ENCODE data around the gene DEPP1.

Gene DEPP1

GRCh38 chr10:45000752-45001380, 22.3 kb upstream of the DEPP1 start, which contains the start of gene ZNF22:
Gene ZNF22, plus strand, starts transcription at chr10:45000923. Its CDS starts 2,446 bp downstream, at chr10:45003369.
- H3K27ac ChIP-seq (ENCODE audit: low read depth, low read length) = peak within 1 kb of the TSS; percentile 48
- H3K79me2 ChIP-seq (ENCODE audit: insufficient read depth, low read length) = peaks cover 22% of the 10 kb centered on the region
- no peaks in the 10 kb centered on the region for H3K27me3 ChIP-seq (ENCODE audit: low read length)
- H3F3A ChIP-seq (ENCODE audit: insufficient read depth) = 0 out of 2 replicates have a peak, but pooled peaks cover 3% of the 10 kb centered on the region
- peak within 1 kb of the TSS; percentile 60 for H3K9ac ChIP-seq (ENCODE audit: low read length)
- H3K4me2 ChIP-seq (ENCODE audit: low read depth, low read length, poor library complexity, severe bottlenecking) = peak within 1 kb of the TSS; percentile 69
- H3K4me3 ChIP-seq (ENCODE audit: insufficient read depth, low read length, poor library complexity, severe bottlenecking) = peak within 1 kb of the TSS; percentile 71
- H3K9me3 ChIP-seq (ENCODE audit: insufficient read depth, low read length) = no peaks in the 10 kb centered on the region
- H2AFZ ChIP-seq (ENCODE audit: low read depth, low read length, severe bottlenecking) = peak within 1 kb of the TSS; percentile 94
- H3K9me2 ChIP-seq (replicated peaks; ENCODE audit: insufficient read depth, low read length) = no peaks in the 10 kb centered on the region
- no peak for TF ChIP-seq CTCF (IDR thresholded peaks at IDR 0.05; ENCODE audit: insufficient read depth, low read length, poor library complexity, severe bottlenecking)
- no peak for TF ChIP-seq EZH2phosphoT487 (conservative IDR thresholded peaks at IDR 0.05; ENCODE audit: low read length)
- H4K20me1 ChIP-seq (ENCODE audit: low read depth, low read length) = peaks cover 19% of the 10 kb centered on the region
- H3K36me3 ChIP-seq (ENCODE audit: low read length) = peaks cover 17% of the 10 kb centered on the region; the same call in 1 of the 2 replicates

- Histone ChIP-seq H2AFZ (ENCODE audit: low read depth, low read length, severe bottlenecking) (peak overlapping the region; percentile 94), H3K36me3 (ENCODE audit: low read length) (peaks cover 17% of the 10 kb centered on the region; the same call in 1 of the 2 replicates), H3K4me3 (ENCODE audit: insufficient read depth, low read length, poor library complexity, severe bottlenecking) (peak overlapping the region; percentile 71), H3K27ac (ENCODE audit: low read depth, low read length) (0 out of 2 replicates have a peak overlapping the region, but pooled peaks have one; percentile 48), H3K9me2 (replicated peaks; ENCODE audit: insufficient read depth, low read length) (no peaks in the 10 kb centered on the region), H3K9me3 (ENCODE audit: insufficient read depth, low read length) (no peaks in the 10 kb centered on the region), H3K27me3 (ENCODE audit: low read length) (no peaks in the 10 kb centered on the region), H4K20me1 (ENCODE audit: low read depth, low read length) (peaks cover 19% of the 10 kb centered on the region), H3K4me2 (ENCODE audit: low read depth, low read length, poor library complexity, severe bottlenecking) (peak overlapping the region; percentile 69), H3F3A (ENCODE audit: insufficient read depth) (0 out of 2 replicates have a peak, but pooled peaks cover 3% of the 10 kb centered on the region), H3K9ac (ENCODE audit: low read length) (peak overlapping the region; percentile 60), H3K79me2 (ENCODE audit: insufficient read depth, low read length) (peaks cover 22% of the 10 kb centered on the region)
- TF ChIP-seq CTCF (IDR thresholded peaks at IDR 0.05; ENCODE audit: insufficient read depth, low read length, poor library complexity, severe bottlenecking) = no peak
- no peak for TF ChIP-seq EZH2phosphoT487 (conservative IDR thresholded peaks at IDR 0.05; ENCODE audit: low read length)
Observed at GRCh38 chr10:45000138-45000751, 21.6 kb upstream of the DEPP1 start.

GRCh38 chr10:44998146-44998631, 19.6 kb upstream of the DEPP1 start:
- H3K36me3 ChIP-seq (ENCODE audit: low read length) = 0 out of 2 replicates have a peak, but pooled peaks cover under 1% of the 10 kb centered on the region
- H3K4me3 ChIP-seq (ENCODE audit: insufficient read depth, low read length, poor library complexity, severe bottlenecking) = no peak overlapping the region
- no peak overlapping the region for H2AFZ ChIP-seq (ENCODE audit: low read depth, low read length, severe bottlenecking)
- H3K27ac ChIP-seq (ENCODE audit: low read depth, low read length) = no peak overlapping the region
- H4K20me1 ChIP-seq (ENCODE audit: low read depth, low read length) = peaks cover 12% of the 10 kb centered on the region
- H3K4me2 ChIP-seq (ENCODE audit: low read depth, low read length, poor library complexity, severe bottlenecking) = no peak overlapping the region
- TF ChIP-seq CTCF (IDR thresholded peaks at IDR 0.05; ENCODE audit: insufficient read depth, low read length, poor library complexity, severe bottlenecking) = no peak
- no peak for TF ChIP-seq EZH2phosphoT487 (conservative IDR thresholded peaks at IDR 0.05; ENCODE audit: low read length)
- 0 out of 2 replicates have a peak, but pooled peaks cover 3% of the 10 kb centered on the region for H3F3A ChIP-seq (ENCODE audit: insufficient read depth)
- no peak overlapping the region for H3K9ac ChIP-seq (ENCODE audit: low read length)
- no peaks in the 10 kb centered on the region for H3K9me3 ChIP-seq (ENCODE audit: insufficient read depth, low read length)
- no peaks in the 10 kb centered on the region for H3K9me2 ChIP-seq (replicated peaks; ENCODE audit: insufficient read depth, low read length)
- H3K79me2 ChIP-seq (ENCODE audit: insufficient read depth, low read length) = peaks cover 20% of the 10 kb centered on the region
- H3K27me3 ChIP-seq (ENCODE audit: low read length) = no peaks in the 10 kb centered on the region

Measured in SU-DHL-6 (cell line).